HEK293T (cell line): ENCODE results near the gene BLTP2.

Source experiments
- BHLHE40 ChIP-seq: fragments of 450-650 bp; IDR thresholded peaks from 2 replicates; pipeline ENCODE4 v1.6.1; 2016; ENCODE audit warnings: mild to moderate bottlenecking, moderate library complexity, borderline replicate concordance
- FOXA1 ChIP-seq: fragments of 450-650 bp; IDR thresholded peaks from 2 replicates; pipeline ENCODE4 v1.6.1; 2016; ENCODE audit warnings: mild to moderate bottlenecking
- LEF1 ChIP-seq: fragments of 450-650 bp; IDR thresholded peaks from 2 replicates; pipeline ENCODE4 v1.6.1; 2017; ENCODE audit warnings: mild to moderate bottlenecking, borderline replicate concordance
- SP1 ChIP-seq: fragments of 450-650 bp; IDR thresholded peaks from 2 replicates; pipeline ENCODE4 v1.6.1; 2017
- TF ChIP-seq, protein P1 (sequence below): fragments of 450-650 bp; IDR thresholded peaks from 2 replicates; pipeline ENCODE4 v1.6.1; 2016

- no peak for TF ChIP-seq FOXA1
- no peak for TF ChIP-seq BHLHE40
- TF ChIP-seq, protein P1, sequence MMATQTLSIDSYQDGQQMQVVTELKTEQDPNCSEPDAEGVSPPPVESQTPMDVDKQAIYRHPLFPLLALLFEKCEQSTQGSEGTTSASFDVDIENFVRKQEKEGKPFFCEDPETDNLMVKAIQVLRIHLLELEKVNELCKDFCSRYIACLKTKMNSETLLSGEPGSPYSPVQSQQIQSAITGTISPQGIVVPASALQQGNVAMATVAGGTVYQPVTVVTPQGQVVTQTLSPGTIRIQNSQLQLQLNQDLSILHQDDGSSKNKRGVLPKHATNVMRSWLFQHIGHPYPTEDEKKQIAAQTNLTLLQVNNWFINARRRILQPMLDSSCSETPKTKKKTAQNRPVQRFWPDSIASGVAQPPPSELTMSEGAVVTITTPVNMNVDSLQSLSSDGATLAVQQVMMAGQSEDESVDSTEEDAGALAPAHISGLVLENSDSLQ = no peak
- TF ChIP-seq LEF1 = no peak
- TF ChIP-seq SP1 = no peak
Measured at GRCh38 chr17:28597606-28598383, 47.2 kb downstream of the BLTP2 start.
